Hepatocyte (in vitro differentiated cells): Measurements from ENCODE around the gene KDM2A.

ENCODE experiments used
- CTCF ChIP-seq: fragments of 200-600 bp; sonication (generic); IDR thresholded peaks from 2 replicates; pipeline ENCODE4 v1.5.1; 2016; ENCODE audit warnings: antibody characterized with exemption, mild to moderate bottlenecking; ENCODE audit not compliant: poor library complexity
- EZH2 ChIP-seq: fragments of 200-600 bp; sonication (generic); IDR thresholded peaks from 2 replicates; pipeline ENCODE4 v1.6.1; 2016; ENCODE audit warnings: antibody characterized with exemption, mild to moderate bottlenecking, borderline replicate concordance

- TF ChIP-seq CTCF (no peak), EZH2 (no peak)
These were observed 123.5 kb downstream of the KDM2A start for GRCh38 chr11:67242548-67242947.
